CD1c-positive myeloid dendritic cell (primary cell): ENCODE measurements around the gene SGSM2.

Experiments used
- DNase-seq: peaks from one replicate; pipeline ENCODE4 v3.0.0-alpha.2; 2016; ENCODE audit errors: extremely low spot score

Gene SGSM2

DNA sequence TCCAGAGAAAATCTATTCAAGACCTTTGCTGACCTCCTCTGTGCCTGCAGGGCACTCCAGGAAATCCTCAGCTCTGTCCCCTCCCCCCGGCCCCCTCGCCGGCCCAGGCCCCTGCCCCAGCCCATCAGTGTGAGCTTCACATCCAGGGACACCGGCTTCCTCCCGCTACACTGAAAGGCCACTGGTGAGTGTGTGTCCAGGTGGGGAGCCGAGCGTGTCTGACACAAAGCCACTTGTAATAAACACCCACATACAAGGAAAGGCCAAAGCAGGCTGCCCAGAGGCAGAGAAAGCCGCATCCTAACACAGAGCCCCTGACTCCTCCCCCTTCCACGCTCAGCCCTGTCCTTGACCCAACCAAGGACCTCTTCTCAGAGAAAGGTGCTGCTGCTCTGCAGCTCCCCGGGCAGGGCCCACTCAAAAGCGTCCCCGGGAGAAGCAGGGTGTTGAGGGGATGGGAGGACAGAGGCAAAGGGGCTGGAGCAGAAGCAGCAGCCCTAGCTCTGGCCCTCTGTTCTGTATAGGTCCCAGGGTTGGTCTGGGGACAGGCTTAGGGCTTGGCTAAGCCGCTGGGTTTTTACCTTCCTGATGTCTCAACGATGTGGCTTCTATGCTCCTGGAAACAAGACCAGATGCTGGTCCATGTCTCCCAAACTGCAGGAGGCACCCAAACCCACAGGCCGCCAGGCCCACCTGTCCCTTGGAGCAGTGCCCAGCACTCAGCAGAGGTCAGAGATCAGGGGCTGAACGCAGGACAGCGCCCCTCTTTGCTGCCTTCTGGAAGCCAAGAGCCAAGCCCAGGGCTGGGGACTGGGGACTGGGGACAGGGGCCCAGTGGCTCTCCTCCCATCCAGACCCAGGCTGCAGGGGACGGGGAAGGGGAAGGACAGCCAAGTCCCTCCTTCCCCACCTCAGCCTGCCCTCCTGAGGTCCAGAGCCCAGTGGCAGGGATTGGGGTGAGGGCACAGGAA is 48.2 kb downstream of the SGSM2 start:
- DNase-seq, result no peak

DNA sequence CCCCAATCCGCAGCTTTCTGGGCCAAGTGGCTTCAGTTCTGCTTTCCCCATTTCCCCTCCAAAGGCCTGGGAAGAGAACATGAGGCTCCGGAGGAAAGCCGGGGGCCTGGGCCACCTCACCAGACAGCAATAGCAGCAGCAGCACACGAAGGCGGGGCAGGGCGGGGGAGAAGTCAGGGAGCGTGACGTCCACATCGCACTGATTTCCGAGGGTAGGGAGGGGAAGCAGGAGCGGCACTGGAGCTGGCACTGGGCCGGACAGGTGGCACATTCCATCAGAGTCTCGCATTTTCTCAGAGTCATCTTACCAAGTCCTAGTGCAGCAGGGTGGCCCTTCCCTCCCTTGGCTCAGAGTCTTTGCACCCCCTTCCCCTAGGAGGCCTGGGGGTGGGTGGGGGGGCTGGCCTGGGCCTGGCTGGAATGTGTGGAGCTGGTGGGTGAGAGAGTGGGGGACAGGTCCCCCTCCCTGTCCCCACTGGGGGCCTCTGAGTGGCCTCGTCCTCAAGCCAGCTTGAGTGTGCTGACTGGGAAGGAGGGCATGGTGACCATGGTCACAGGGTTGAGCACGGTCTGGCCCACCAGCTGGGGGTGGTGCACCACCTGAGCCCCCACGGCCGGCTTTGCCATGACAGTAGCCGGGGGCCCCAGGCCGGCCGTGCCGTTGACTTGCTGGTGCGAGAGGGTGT is 49.2 kb downstream of the SGSM2 start:
- no peak for DNase-seq

GRCh38 chr17:2387086-2388019 is 50.1 kb downstream of the SGSM2 start:
- DNase-seq, result no peak

GRCh38 chr17:2388020-2388682 is 50.9 kb downstream of the SGSM2 start:
- DNase-seq, result no peak

- DNase-seq, result no peak
Observed at GRCh38 chr17:2388683-2389055, 51.4 kb downstream of the SGSM2 start.

GRCh38 chr17:2390199-2390836 is 53.0 kb downstream of the SGSM2 start:
- no peak for DNase-seq

GRCh38 chr17:2391597-2392251 is 54.4 kb downstream of the SGSM2 start:
- no peak for DNase-seq

- DNase-seq, result peak; percentile 99
Observed at GRCh38 chr17:2392252-2393173, 55.2 kb downstream of the SGSM2 start.

- peak; percentile 92 for DNase-seq
Observed at GRCh38 chr17:2393174-2393953, 56.1 kb downstream of the SGSM2 start.

DNA sequence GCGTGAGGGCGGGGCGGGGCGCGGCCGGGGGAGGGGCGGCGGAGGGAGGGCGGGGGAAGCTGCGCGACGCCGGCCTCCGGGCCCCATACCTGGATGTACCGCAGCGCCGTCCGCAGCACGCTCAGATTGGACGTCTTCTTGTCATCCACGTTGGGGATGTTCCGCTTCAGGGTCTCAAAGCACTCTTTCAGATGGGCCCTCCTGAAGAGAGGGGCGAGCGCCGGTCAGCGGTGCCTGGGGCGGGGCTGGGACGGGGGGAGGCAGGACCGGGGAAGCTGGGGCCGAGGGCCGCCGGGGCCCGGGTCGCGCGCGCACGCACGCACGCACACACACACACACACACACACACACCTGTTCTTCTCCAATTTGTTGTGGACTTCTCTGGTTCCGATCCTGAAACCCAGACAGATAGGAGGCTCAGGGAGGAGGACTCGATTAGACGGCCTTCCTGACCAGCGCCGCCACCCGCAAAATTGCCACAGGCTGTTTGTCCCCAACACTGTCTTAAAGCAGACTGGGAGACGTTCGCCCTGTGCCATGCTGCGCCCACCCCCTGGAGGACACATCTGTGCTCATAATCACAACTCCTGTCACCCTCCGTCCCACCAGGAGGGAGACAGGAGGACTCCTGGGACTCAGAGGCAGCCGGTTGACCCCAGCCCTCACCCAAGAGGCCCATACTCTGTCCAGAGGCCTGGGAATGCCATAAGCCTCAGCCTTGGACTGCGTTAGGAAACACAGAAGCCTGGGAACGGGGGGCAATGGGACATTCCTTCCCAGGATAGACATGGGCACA is 56.9 kb downstream of the SGSM2 start:
- no peak for DNase-seq

DNA sequence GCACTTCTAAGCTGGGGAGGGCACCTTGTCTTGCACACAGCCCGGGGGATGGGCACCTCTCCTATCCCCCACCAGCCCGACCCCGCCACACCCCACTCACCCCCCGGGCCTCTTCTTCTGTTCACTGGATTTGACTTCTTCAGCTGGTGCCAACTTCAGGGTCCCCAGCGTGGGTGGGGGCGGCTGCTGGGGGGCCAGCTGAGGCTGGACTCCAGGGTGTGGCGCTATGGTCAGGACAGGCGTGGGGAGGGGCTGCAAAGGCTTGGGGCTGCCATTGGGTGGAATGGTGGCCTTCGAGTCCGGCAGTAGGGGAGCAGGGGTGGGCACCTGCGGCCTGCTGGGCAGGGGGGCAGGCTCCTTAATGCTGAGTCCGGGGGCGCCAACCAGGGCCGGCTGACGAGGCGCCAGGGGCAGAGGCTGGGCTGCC is 57.5 kb downstream of the SGSM2 start:
- DNase-seq, result no peak

DNA sequence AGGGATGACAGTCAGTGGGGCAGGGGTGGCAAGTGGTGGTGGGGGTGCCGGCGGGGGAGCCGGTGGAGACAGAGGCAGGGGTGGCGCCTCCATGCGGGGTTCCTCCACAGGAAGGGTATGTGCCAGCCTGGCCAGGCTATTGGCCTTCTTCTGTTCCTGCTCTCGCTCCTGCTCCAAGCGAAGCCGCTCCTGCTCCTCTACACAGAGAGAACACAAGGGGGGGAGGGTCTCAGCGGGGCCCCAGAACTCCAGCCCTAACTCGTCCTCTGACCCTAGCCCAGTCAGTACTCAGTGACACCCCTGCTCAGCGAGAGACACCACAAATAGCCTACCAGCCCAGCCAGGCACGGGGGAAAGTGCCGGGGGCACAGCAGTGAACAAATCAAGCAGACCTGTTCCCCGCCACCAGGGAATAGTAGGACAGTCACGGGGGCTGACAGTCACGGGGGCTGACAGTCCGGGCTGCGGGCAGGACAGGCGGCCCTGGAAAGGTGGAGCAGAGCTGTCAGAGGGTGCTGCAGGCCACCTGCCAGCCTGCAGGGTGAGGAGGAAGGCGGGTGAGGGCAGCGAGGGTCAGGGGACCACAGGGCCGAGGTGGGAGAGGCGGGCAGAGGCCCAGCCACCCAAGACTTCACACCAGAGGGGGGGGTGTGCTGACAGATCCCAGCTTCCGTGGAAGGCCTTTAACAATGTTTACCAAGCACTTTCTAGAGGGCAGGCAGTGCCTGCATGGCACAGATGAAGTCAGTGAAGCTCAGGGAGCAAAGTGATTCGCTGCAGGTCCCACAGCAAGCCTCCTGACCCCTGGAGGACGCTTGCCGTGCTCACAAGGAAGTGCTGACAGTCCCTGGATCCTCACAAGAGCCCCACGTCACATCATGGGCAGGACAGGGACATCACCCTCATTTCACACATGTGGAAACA is 58.2 kb downstream of the SGSM2 start:
- DNase-seq, result peak; percentile 90

DNA sequence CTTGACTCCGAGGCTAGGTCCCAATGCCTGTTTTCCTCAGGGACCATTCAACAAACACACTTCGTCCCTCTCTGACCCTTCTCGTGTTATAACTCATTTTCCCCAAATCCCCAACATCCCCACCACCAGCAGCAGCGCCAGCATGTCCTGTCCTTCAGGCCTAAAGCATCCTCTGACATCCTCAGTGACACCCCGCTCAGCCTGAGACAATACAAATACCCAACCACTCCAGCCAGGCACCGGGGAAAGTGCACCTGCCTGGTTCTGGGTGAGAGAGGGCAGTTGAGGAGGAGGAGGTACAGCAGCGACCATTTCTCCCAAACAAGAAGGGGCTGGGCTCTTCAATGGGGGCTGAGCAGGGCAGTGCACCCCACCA is 58.9 kb downstream of the SGSM2 start:
- no peak for DNase-seq

DNA sequence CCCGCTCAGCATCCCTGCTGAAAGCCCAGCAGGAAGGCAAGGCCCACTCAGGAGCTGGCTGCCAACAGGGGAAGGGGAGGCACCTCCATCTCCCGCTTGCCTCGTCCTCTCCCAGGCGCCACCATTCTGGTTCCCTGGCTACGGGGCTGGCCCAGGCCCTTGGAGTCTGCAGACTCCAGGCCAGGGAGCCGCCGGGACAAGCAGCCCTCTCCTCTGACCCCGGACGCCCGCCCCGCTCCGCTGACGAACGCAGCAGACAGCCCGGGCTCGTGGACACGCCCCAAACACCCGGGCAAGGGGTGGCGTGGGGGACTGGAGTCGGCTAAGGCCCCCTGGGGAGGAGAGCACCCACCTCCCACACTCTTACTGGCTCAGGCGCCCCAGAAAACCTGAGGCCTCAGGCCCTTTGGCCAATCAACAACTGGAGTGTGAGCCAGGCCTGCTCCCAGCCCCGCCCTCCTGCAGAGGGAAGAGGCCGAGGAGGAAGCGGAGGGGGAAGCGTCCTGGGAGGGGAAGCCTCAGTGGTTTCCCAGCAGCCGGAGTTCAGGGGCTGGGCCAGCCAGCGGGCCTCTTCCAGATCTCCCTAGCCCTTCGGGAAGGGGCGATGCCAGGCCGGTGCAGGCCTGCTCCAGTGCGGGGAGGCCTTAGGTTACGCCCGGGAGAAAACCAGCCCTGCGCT is 59.4 kb downstream of the SGSM2 start:
- peak; percentile 93 for DNase-seq

DNA sequence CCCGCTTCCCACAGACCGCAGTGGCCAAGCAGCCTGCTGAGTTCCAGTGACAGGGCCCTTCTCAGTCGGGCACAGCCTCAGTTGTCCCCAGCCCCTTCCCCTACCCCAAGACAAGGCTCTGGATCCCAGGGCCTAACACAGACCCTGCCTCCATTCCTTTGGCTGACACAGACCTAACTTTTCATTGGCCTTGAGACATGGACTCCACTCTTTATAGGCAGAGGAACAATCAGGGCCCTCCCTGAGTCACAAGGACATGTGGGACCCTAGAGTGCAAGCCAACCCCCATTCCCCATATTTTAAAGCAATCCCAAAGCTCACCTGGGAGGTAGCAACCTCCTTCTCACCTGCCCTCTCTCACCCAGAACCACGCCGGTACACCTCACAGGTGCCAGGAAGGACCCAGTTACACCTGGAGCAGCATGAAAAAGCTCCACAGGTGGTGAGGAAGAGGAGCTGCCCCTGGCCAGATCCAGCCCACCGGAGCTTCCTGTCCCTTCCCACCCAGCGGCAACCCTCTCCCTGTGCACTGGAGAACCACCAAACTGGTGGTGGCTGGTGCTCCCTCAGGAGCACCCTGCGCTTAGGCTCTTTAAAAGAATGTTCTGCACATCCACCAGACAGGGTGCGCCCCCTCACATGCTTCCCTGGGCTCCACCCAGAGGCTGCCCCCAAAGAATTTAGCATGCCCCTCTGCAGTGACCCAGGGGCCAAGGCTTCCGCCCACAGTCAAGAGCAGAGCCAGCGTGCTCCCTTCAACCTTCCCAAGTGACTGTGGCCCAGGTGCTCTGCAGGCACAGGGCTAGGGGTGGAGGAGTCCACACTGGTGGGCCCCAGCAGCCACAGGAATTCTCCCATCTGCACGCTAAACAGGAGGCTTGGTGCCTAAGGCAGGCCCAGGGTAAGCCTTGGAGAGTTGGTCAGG is 60.2 kb downstream of the SGSM2 start:
- peak; percentile 15 for DNase-seq
